ENCODE data around the gene MIEF1.

DNA sequence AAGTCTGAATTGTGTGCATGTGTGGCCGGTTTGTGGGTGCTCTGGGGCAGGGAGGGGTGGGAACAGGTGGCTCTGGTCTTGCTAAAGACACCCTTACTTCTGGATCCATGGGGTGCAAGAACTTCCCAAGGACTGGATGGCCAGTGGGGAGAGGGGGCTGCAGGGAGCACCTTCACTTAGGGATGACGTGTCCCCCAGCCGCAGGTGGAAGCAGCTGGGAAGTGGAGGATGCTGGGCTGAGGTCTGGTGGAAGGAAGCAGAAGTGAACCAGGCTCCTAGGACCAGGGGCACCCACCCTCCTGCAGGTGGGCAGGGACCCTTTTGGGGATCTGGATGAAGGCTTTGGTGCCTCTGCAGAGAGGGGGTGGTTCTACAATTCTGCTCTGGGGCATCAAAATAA, 9.9 kb upstream of the MIEF1 start:
- TF ChIP-seq CTCF (IDR thresholded peaks at IDR 0.05) (no peak), POLR2A (IDR thresholded peaks at IDR 0.05) (no peak)
